HepG2 (cell line): ENCODE data around the gene IGFBP6. TPM values are rescaled to one million over a fixed set of nuclear protein-coding genes. Genes with fewer than 3 reads are reported as not detected.

ENCODE experiments used
- ATAC-seq: fragments of 200-7000 bp; cut with Tn5 transposase; 3 replicates; pipeline ENCODE4 v1.9.1; 2020; ENCODE audit warnings: mild to moderate bottlenecking, moderate library complexity
- BruUV-seq: library from RNA; stranded (reverse); fragments of 400-500 nt; replicated peaks from 2 replicates; lab custom pipeline; 2021; lab: Mats Ljungman, UMichigan
- CTCF ChIA-PET: fragments of 300-600 bp; formaldehyde crosslinking; extraction: SDS; loops from one replicate; lab custom pipeline; 2021; ENCODE audit warnings: low total read pairs, inconsistent platforms, low intra/inter-chr PET ratio; lab: Yijun Ruan, JAX
- POLR2A ChIA-PET: fragments of 350-600 bp; sonication (Branson Sonifier 250); formaldehyde crosslinking; loops from one replicate; lab custom pipeline; 2020; ENCODE audit warnings: antibody characterized with exemption, inconsistent platforms; lab: Yijun Ruan, JAX
- DNase-seq: peaks from one replicate; pipeline ENCODE4 v3.0.0-alpha.2; 2015; ENCODE audit warnings: low spot score
- FAIRE-seq: peaks from 3 replicates; lab custom pipeline; 2011; peaks lifted over from hg19 to GRCh38; lab: Jason Lieb, UNC
- H2AFZ ChIP-seq: one replicate; pipeline ENCODE4 v1.6.1; 2011; ENCODE audit warnings: low read length, inconsistent platforms
- H3K27ac ChIP-seq: fragments of 300-600 bp; 3 replicates; pipeline ENCODE4 v1.8.0; 2011; ENCODE audit warnings: mixed run types, mild to moderate bottlenecking, mixed read lengths, low read length, inconsistent platforms; ENCODE audit not compliant: insufficient read depth; ENCODE audit errors: extremely low read length
- H3K27me3 ChIP-seq, 2 experiments: fragments of 200-600 bp in 1 of 2; 2 replicates in 1 of 2; 3 replicates in 1 of 2; pipeline versions ENCODE4 v1.6.0 to v1.8.0; 2011; ENCODE audit warnings: low read length in 2 of 2, mild to moderate bottlenecking in 2 of 2, moderate library complexity in 2 of 2, inconsistent platforms in 1 of 2; ENCODE audit not compliant: insufficient read depth in 2 of 2, control insufficient read depth in 1 of 2
- H3K36me3 ChIP-seq, 2 experiments: fragments of 200-600 bp in 1 of 2; replicated peaks in 1 of 2; 2 replicates in 1 of 2; 3 replicates in 1 of 2; pipeline versions ENCODE4 v1.5.1 to v1.8.0; 2011; ENCODE audit warnings: low read length in 2 of 2, inconsistent platforms in 1 of 2; ENCODE audit not compliant: insufficient read depth in 2 of 2, control insufficient read depth in 1 of 2
- H3K4me1 ChIP-seq: 2 replicates; pipeline ENCODE4 v1.5.1; 2012; ENCODE audit warnings: low read length, inconsistent platforms; ENCODE audit not compliant: insufficient read depth
- H3K4me2 ChIP-seq: 2 replicates; pipeline ENCODE4 v1.6.0; 2011; ENCODE audit warnings: low read depth, low read length, inconsistent platforms
- H3K4me3 ChIP-seq, 3 experiments: fragments of 200-600 bp in 1 of 3; sonication (generic), shearing (Covaris generic) in 1 of 3; replicated peaks in 1 of 3; 2 replicates each; pipeline ENCODE4 v1.5.1; 2011 to 2016; ENCODE audit warnings: low read length in 3 of 3, inconsistent platforms in 2 of 3, low read depth in 2 of 3, mild to moderate bottlenecking in 2 of 3, control low read depth in 1 of 3, mixed read lengths in 1 of 3; ENCODE audit not compliant: insufficient read depth in 1 of 3
- H3K79me2 ChIP-seq: one replicate; pipeline ENCODE4 v1.6.1; 2011; ENCODE audit warnings: low read length, inconsistent platforms; ENCODE audit not compliant: insufficient read depth
- H3K9ac ChIP-seq: 2 replicates; pipeline ENCODE4 v1.6.0; 2011; ENCODE audit warnings: mild to moderate bottlenecking, low read depth, low read length, inconsistent platforms; ENCODE audit not compliant: insufficient read depth
- H3K9me3 ChIP-seq: 2 replicates; pipeline ENCODE4 v1.5.1; 2012; ENCODE audit warnings: mild to moderate bottlenecking, low read length
- H4K20me1 ChIP-seq: 2 replicates; pipeline ENCODE4 v1.6.0; 2011; ENCODE audit warnings: inconsistent platforms, mild to moderate bottlenecking, low read length, moderate library complexity; ENCODE audit not compliant: insufficient read depth
- ATM ChIP-seq: fragments of 450-650 bp; IDR thresholded peaks from 2 replicates; pipeline ENCODE4 v1.7.1; 2017; ENCODE audit warnings: mild to moderate bottlenecking, borderline replicate concordance
- FOSL1 ChIP-seq: sonication (generic); formaldehyde crosslinking; IDR thresholded peaks from 2 replicates; pipeline ENCODE4 v1.9.0; 2021; ENCODE audit warnings: missing genetic modification reagents, borderline replicate concordance
- FOXJ3 ChIP-seq: sonication (generic); formaldehyde crosslinking; IDR thresholded peaks from 2 replicates; pipeline ENCODE4 v1.4.0; 2020; ENCODE audit warnings: missing genetic modification reagents, mild to moderate bottlenecking, borderline replicate concordance
- NCOA1 ChIP-seq: sonication (generic); formaldehyde crosslinking; IDR thresholded peaks from 2 replicates; pipeline ENCODE4 v1.9.0; 2021; ENCODE audit warnings: missing genetic modification reagents
- RNF2 ChIP-seq: fragments of 450-650 bp; conservative IDR thresholded peaks from 2 replicates; pipeline ENCODE4 v1.6.1; 2016; ENCODE audit warnings: low read depth
- SIX4 ChIP-seq: sonication (generic); formaldehyde crosslinking; IDR thresholded peaks from 2 replicates; pipeline ENCODE4 v1.4.0; 2020; ENCODE audit warnings: missing genetic modification reagents
- SP1 ChIP-seq, 2 experiments: fragments of 450-650 bp in 1 of 2; sonication (generic) in 1 of 2; formaldehyde crosslinking in 1 of 2; IDR thresholded peaks; 2 replicates each; pipeline versions ENCODE4 v1.4.0 to v1.6.1; 2016 to 2020; ENCODE audit warnings: missing genetic modification reagents in 1 of 2
- ZKSCAN1 ChIP-seq: fragments of 150-350 bp; IDR thresholded peaks from 2 replicates; pipeline ENCODE4 v1.6.1; 2014; ENCODE audit warnings: low read length
- ZMAT3 ChIP-seq: sonication (generic); formaldehyde crosslinking; conservative IDR thresholded peaks from 2 replicates; pipeline ENCODE4 v1.7.0; 2021; ENCODE audit warnings: missing genetic modification reagents
- ZMYM3 ChIP-seq: sonication (generic); formaldehyde crosslinking; IDR thresholded peaks from 2 replicates; pipeline ENCODE4 v1.5.1; 2020; ENCODE audit warnings: mild to moderate bottlenecking, missing genetic modification reagents
- ZNF570 ChIP-seq: sonication (generic); formaldehyde crosslinking; IDR thresholded peaks from 2 replicates; pipeline ENCODE4 v1.4.0; 2020; ENCODE audit warnings: mild to moderate bottlenecking, missing genetic modification reagents, borderline replicate concordance
- ZNF615 ChIP-seq: sonication (generic); formaldehyde crosslinking; IDR thresholded peaks from 2 replicates; pipeline ENCODE4 v1.5.0; 2020; ENCODE audit warnings: mild to moderate bottlenecking, missing genetic modification reagents, borderline replicate concordance
- ZNF724P ChIP-seq: sonication (generic); formaldehyde crosslinking; IDR thresholded peaks from 2 replicates; pipeline ENCODE4 v1.8.0; 2022; ENCODE audit warnings: missing genetic modification reagents, borderline replicate concordance
- WGBS: methylation state at CpG from one replicate; pipeline ENCODE4 v1.1.6; 2017; ENCODE audit warnings: low lambda C conversion rate; 5-methylcytosine and 5-hydroxymethylcytosine counted together
- in situ Hi-C: cut with HindIII; loops from 2 replicates; pipeline ENCODE4 v1.10.0; 2017; ENCODE audit warnings: low pct_unique_long_range_greater_than_20kb; ENCODE audit not compliant: extremely low pct_ligation_motif_present
- intact Hi-C: fragments of 100-400 bp; cut with micrococcal nuclease; formaldehyde crosslinking; loops from one replicate; pipeline ENCODE4 v1.10.0; 2022; ENCODE audit not compliant: unreplicated experiment
- polyA plus RNA-seq, 8 experiments: library from polyadenylated mRNA; depleted of rRNA in 3 of 8; stranded (reverse) in 7 of 8; unstranded in 1 of 8; fragments of >200 nt; fragmentation: Illumina TruSeq in 4 of 8; extraction: Trizol in 4 of 8; gene quantifications; 2 replicates each; pipeline versions ENCODE4 v1.2.1 to v1.2.3, GENCODE V29; 2011 to 2016; ENCODE audit warnings: low read depth in 4 of 8, missing spikeins in 1 of 8, mixed read lengths in 1 of 8; ENCODE audit not compliant: insufficient read depth in 1 of 8
- total RNA-seq, 5 experiments: library from RNA; depleted of rRNA; stranded (reverse); fragments of >200 nt; fragmentation: Illumina TruSeq; extraction: Trizol; gene quantifications; 2 replicates each; pipeline ENCODE4 v1.2.3, GENCODE V29; 2016; ENCODE audit warnings: low read depth in 1 of 5
- TF ChIP-seq, protein P1 (sequence below): sonication (generic); formaldehyde crosslinking; IDR thresholded peaks from 2 replicates; pipeline ENCODE4 v1.4.0; 2020; ENCODE audit warnings: missing genetic modification reagents
- TF ChIP-seq, protein P2 (sequence below): sonication (generic); formaldehyde crosslinking; IDR thresholded peaks from 2 replicates; pipeline ENCODE4 v1.5.0; 2020; ENCODE audit warnings: missing genetic modification reagents
- TF ChIP-seq, protein P3 (sequence below): sonication (generic); formaldehyde crosslinking; IDR thresholded peaks from 2 replicates; pipeline ENCODE4 v1.8.1; 2022; ENCODE audit warnings: mild to moderate bottlenecking, missing genetic modification reagents

Gene IGFBP6
- total and polyA plus RNA-seq, 2 of the 13 experiments (the other 11 are each of a cell fraction or from before 2014, with no cell fraction given): 3.9 to 25.2 TPM

DNA sequence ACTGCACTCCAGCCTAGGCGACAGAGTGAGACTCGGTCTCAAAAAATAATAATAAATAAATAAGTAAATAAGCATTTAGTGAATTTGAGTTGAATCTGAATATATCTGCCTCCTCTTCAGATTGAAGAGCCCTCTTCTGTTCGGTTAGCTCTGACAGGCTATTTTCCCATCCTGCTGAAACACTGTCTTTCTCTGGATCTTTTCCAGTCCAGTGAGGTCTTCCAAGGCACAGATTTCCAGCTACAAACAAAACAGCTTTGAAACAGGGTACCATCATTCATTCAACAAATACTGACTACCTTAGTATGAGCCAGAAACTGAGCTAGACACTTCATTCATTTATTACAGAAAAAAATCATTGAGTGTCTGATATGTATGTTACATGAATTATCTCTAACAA lies 11.1 kb upstream of the IGFBP6 start:
- BruUV-seq: no TSS peak
- intact Hi-C loops: no loop called here
- Histone ChIP-seq H3K4me1 (no peaks in the 10 kb centered on the region), H2AFZ (no peak overlapping the region), H3K9me3 (no peaks in the 10 kb centered on the region), H3K27ac (no peak overlapping the region), H3K79me2 (no peaks in the 10 kb centered on the region), H3K36me3 (no peaks in the 10 kb centered on the region), H3K4me3 (no peak overlapping the region), H3K9ac (no peak overlapping the region), H4K20me1 (no peaks in the 10 kb centered on the region), H3K27me3 (peaks cover 0 to under 1% of the 10 kb centered on the region in 2 experiments; a peak in 1 of 5 replicates), H3K4me2 (no peak overlapping the region)
- TF ChIP-seq SIX4 (CRISPR knock-in tag): no peak
- TF ChIP-seq, protein P1, sequence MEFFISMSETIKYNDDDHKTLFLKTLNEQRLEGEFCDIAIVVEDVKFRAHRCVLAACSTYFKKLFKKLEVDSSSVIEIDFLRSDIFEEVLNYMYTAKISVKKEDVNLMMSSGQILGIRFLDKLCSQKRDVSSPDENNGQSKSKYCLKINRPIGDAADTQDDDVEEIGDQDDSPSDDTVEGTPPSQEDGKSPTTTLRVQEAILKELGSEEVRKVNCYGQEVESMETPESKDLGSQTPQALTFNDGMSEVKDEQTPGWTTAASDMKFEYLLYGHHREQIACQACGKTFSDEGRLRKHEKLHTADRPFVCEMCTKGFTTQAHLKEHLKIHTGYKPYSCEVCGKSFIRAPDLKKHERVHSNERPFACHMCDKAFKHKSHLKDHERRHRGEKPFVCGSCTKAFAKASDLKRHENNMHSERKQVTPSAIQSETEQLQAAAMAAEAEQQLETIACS: no peak
- no peak for TF ChIP-seq ZNF724P (CRISPR knock-in tag)
- TF ChIP-seq, protein P2, sequence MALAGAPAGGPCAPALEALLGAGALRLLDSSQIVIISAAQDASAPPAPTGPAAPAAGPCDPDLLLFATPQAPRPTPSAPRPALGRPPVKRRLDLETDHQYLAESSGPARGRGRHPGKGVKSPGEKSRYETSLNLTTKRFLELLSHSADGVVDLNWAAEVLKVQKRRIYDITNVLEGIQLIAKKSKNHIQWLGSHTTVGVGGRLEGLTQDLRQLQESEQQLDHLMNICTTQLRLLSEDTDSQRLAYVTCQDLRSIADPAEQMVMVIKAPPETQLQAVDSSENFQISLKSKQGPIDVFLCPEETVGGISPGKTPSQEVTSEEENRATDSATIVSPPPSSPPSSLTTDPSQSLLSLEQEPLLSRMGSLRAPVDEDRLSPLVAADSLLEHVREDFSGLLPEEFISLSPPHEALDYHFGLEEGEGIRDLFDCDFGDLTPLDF (CRISPR knock-in tag): no peak
- no peak for TF ChIP-seq ATM
- TF ChIP-seq ZMYM3 (CRISPR knock-in tag): no peak
- TF ChIP-seq ZMAT3 (CRISPR knock-in tag): no peak
- no peak for TF ChIP-seq ZNF615
- TF ChIP-seq, protein P3, sequence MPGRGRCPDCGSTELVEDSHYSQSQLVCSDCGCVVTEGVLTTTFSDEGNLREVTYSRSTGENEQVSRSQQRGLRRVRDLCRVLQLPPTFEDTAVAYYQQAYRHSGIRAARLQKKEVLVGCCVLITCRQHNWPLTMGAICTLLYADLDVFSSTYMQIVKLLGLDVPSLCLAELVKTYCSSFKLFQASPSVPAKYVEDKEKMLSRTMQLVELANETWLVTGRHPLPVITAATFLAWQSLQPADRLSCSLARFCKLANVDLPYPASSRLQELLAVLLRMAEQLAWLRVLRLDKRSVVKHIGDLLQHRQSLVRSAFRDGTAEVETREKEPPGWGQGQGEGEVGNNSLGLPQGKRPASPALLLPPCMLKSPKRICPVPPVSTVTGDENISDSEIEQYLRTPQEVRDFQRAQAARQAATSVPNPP (CRISPR knock-in tag): no peak
- TF ChIP-seq FOSL1 (CRISPR knock-in tag): no peak
- no peak for TF ChIP-seq SP1 (IDR thresholded peaks at IDR 0.05)
- no peak for TF ChIP-seq SP1 (CRISPR knock-in tag; IDR thresholded peaks at IDR 0.05)
- no peak for TF ChIP-seq FOXJ3 (CRISPR knock-in tag)
- TF ChIP-seq NCOA1 (CRISPR knock-in tag): no peak
- no peak for TF ChIP-seq RNF2
- no peak for TF ChIP-seq ZNF570 (CRISPR knock-in tag)
- TF ChIP-seq ZKSCAN1: no peak
- ChIA-PET CTCF (no interaction called here), POLR2A (no interaction called here)
- FAIRE-seq (no peak), ATAC-seq (no peak), DNase-seq (no peak)
- in situ Hi-C loops: no loop called here
- 84% methylated on average over 3 of the region's 3 CpGs for WGBS
